GM12801 (cell line): ENCODE measurements around the gene RIOK2.

Experiments
- CTCF ChIP-seq: IDR thresholded peaks from one replicate; pipeline ENCODE4 v1.5.1; 2011; ENCODE audit warnings: control low read depth; ENCODE audit not compliant: insufficient read length; ENCODE audit errors: extremely low read depth

The RIOK2 gene

GRCh38 chr5:97134634-97135033, 48.4 kb downstream of the RIOK2 start:
- TF ChIP-seq CTCF, result no peak

DNA sequence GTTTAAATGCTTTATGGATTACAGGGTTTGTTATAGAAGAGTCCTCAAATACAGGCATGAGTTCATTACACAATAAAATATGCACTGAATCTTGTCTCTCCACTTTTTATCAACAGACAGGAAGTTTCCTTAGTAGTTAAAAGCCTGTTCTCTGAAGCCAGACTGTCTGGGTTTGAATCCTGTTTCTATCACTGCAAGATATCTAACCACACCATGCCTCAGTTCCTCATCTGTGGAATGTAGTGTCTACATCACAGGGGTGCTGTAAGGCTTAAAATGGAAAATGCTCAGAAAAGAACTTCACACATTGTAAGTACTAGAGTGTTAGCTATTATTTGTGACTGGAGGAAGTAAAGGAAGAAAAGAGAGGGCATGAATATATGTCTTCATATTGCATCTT, 49.9 kb downstream of the RIOK2 start:
- no peak for TF ChIP-seq CTCF

DNA sequence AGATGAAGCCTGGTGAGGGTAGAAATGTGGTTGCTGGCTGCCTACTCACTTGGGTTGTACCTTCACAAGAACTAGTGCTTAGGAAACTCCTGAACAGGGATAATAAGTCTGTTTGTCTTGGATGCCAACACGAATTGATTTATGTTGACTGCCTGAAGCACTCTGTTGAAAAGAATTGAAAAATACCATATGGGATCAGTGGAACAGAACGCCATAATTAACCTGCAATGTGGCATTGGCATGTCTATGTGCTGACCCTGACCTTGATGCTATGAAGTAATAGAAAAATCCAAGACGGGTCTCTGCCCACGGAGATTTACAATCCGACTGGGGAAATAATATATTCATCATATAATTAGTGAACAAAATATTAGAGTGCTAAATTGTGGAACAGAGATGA, 51.1 kb downstream of the RIOK2 start:
- no peak for TF ChIP-seq CTCF

DNA sequence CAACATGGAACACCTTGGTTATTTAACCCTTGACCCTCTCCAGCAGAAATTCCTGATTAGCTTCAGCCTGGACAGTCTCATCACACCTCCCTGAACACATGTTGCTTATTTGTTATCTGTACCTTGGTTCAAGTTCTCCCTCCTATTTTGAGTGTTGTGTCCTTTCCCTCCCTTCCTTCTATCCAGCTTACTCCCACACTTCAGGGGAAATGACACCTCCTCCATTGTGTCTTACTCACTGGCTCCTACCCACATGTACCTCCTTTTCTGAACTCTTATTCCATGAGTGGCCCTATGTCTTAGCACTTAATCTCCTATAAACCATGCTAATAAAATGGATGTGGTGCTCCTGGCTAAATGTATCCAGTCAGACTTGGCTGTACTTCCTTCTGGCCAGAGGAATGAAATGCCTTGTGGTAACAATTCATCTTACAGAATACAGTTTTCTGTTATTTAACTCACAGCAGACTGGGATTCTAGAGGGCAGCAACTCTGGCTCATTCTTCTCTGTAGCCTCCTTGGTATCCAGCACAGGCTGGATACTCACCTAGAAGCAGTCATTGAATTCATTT, 51.8 kb downstream of the RIOK2 start:
- TF ChIP-seq CTCF, result no peak

- TF ChIP-seq CTCF, result no peak
Measured at GRCh38 chr5:97127727-97128126, 55.3 kb downstream of the RIOK2 start.

GRCh38 chr5:97125125-97125683, 57.8 kb downstream of the RIOK2 start:
- TF ChIP-seq CTCF, result no peak

DNA sequence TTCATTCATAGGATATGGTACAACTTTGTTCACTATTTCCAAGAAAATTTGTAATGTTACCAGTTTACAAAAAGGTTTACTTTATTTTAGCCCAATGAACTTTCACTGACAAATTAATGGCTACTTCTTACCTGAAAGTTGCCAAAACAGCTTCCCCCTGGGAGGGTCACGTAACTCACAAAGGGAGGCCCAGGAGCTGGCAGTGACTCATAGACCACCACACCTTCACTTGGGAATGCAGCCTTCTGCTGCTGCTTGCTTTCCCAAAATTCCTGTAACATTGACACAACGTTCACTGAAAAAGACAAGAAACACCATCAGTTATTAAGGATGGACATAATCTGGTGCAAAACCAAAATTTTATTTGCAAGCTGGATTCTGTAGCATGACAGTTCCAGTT, 58.7 kb downstream of the RIOK2 start:
- TF ChIP-seq CTCF, result no peak
